Nephron progenitor cell (in vitro differentiated cells): ENCODE results near the gene IZUMO4.
A peak's percentile ranks its signal among the peaks of the same experiment; 100 is the strongest.

Source experiments
- DNase-seq: peaks from one replicate; pipeline ENCODE4 v3.0.0; 2021
- H3K27ac Mint-ChIP-seq: 2 replicates; pipeline ENCODE4 v1.8.0; 2021; ENCODE audit warnings: mild to moderate bottlenecking, moderate library complexity, mixed read lengths
- H3K27me3 Mint-ChIP-seq: 2 replicates; pipeline ENCODE4 v1.8.0; 2021; ENCODE audit warnings: mild to moderate bottlenecking, low read depth, mixed read lengths; ENCODE audit not compliant: poor library complexity
- H3K36me3 Mint-ChIP-seq: 2 replicates; pipeline ENCODE4 v1.8.0; 2021; ENCODE audit warnings: low read depth, mixed read lengths
- H3K4me1 Mint-ChIP-seq: 2 replicates; pipeline ENCODE4 v1.8.0; 2021; ENCODE audit warnings: mixed read lengths
- H3K4me3 Mint-ChIP-seq: 2 replicates; pipeline ENCODE4 v1.8.0; 2021; ENCODE audit warnings: mild to moderate bottlenecking, moderate library complexity, mixed read lengths
- H3K9me3 Mint-ChIP-seq: 2 replicates; pipeline ENCODE4 v1.8.0; 2021; ENCODE audit warnings: mild to moderate bottlenecking, moderate library complexity, mixed read lengths
- CTCF ChIP-seq: fragments of 200-600 bp; sonication (generic); IDR thresholded peaks from 2 replicates; pipeline ENCODE4 v1.5.0; 2021; ENCODE audit warnings: antibody characterized with exemption

Gene IZUMO4

GRCh38 chr19:2049741-2050348 lies 46.9 kb upstream of the IZUMO4 start:
- no peak for TF ChIP-seq CTCF
- Mint-ChIP-seq H3K9me3 (no peaks in the 10 kb centered on the region), H3K4me3 (peak overlapping the region; percentile 87), H3K27me3 (no peaks in the 10 kb centered on the region), H3K4me1 (peaks cover 24% of the 10 kb centered on the region), H3K36me3 (no peaks in the 10 kb centered on the region), H3K27ac (peak overlapping the region; percentile 29)
- DNase-seq, result peak; percentile 53

- no peak for TF ChIP-seq CTCF
- peak; percentile 46 for DNase-seq
- Mint-ChIP-seq H3K36me3 (no peaks in the 10 kb centered on the region), H3K4me1 (peaks cover 30% of the 10 kb centered on the region), H3K4me3 (peak overlapping the region; percentile 87), H3K27me3 (no peaks in the 10 kb centered on the region), H3K9me3 (no peaks in the 10 kb centered on the region), H3K27ac (no peak overlapping the region)
Observed at GRCh38 chr19:2050349-2050990, 46.2 kb upstream of the IZUMO4 start.

- Mint-ChIP-seq H3K4me1 (peaks cover 36% of the 10 kb centered on the region), H3K27ac (no peak within 1 kb of the TSS)
- no peak for TF ChIP-seq CTCF
Observed at GRCh38 chr19:2050991-2051772, 45.5 kb upstream of the IZUMO4 start, which contains the start of gene MKNK2. Gene MKNK2, minus strand, starts transcription at chr19:2051244. Its CDS starts 393 bp downstream, at chr19:2050851.

GRCh38 chr19:2051773-2052704 lies 44.7 kb upstream of the IZUMO4 start:
- DNase-seq, result no peak
- Mint-ChIP-seq H3K27me3 (no peaks in the 10 kb centered on the region), H3K36me3 (no peaks in the 10 kb centered on the region), H3K9me3 (no peaks in the 10 kb centered on the region), H3K4me1 (peaks cover 38% of the 10 kb centered on the region), H3K4me3 (peak overlapping the region; percentile 59), H3K27ac (no peak overlapping the region)
- no peak for TF ChIP-seq CTCF

More at GRCh38 chr19:2050991-2051772, 45.5 kb upstream of the IZUMO4 start, which contains the start of gene MKNK2:
- DNase-seq, result peak; percentile 99
- Mint-ChIP-seq H3K27me3 (no peaks in the 10 kb centered on the region), H3K9me3 (no peaks in the 10 kb centered on the region), H3K4me3 (peak within 1 kb of the TSS; percentile 87), H3K36me3 (no peaks in the 10 kb centered on the region)

- peaks cover 34% of the 10 kb centered on the region for H3K4me1 Mint-ChIP-seq
- H3K36me3 Mint-ChIP-seq, result no peaks in the 10 kb centered on the region
- no peak overlapping the region for H3K27ac Mint-ChIP-seq
- DNase-seq, result no peak
- no peaks in the 10 kb centered on the region for H3K9me3 Mint-ChIP-seq
- H3K4me3 Mint-ChIP-seq, result no peak overlapping the region
- TF ChIP-seq CTCF, result no peak
- H3K27me3 Mint-ChIP-seq, result no peaks in the 10 kb centered on the region
Observed at GRCh38 chr19:2053601-2054389, 42.9 kb upstream of the IZUMO4 start.
